Measurements from ENCODE around the gene MT1G. TPM values are rescaled to one million over a fixed set of nuclear protein-coding genes. Genes with fewer than 3 reads are reported as not detected.

MT1G gene
- total RNA-seq, 1 experiment from 2014 or later = 23.4 TPM

- H2AK5ac ChIP-seq (ENCODE audit: insufficient read length, low read length) = no peak overlapping the region
- H4K8ac ChIP-seq (replicated peaks; ENCODE audit: insufficient read length, low read depth, low read length) = no peak overlapping the region
- Mint-ChIP-seq H3K4me1 (peaks cover 9 to 34% of the 10 kb centered on the region in 2 experiments), H3K27me3 (ENCODE audit: low read depth) (peaks cover 97% of the 10 kb centered on the region), H3K27ac (no peak overlapping the region), H3K36me3 (ENCODE audit: insufficient read depth in 1 of 3, low read depth in 3 of 3) (no peaks in the 10 kb centered on the region), H3K4me3 (no peak overlapping the region), H3K9me3 (no peaks in the 10 kb centered on the region)
- H4K91ac ChIP-seq (ENCODE audit: insufficient read length, low read depth, low read length) = no peak overlapping the region
- no peaks in the 10 kb centered on the region for H4K20me1 ChIP-seq (ENCODE audit: control insufficient read depth, insufficient read depth, insufficient read length)
- H3K23ac ChIP-seq (ENCODE audit: insufficient read length, low read depth, low read length) = no peak overlapping the region
- no peak for DNase-seq
- H3K9me3 ChIP-seq (ENCODE audit: control insufficient read depth, low read depth, low read length) = no peaks in the 10 kb centered on the region
- H3T11ph ChIP-seq (ENCODE audit: low read length) = no peak overlapping the region
- no peak overlapping the region for H2BK5ac ChIP-seq (ENCODE audit: insufficient read length, low read length)
- no peak overlapping the region for H3K18ac ChIP-seq (ENCODE audit: insufficient read length, low read depth, low read length)
- peaks cover 6% of the 10 kb centered on the region; the same call in 1 of the 2 replicates for H3K4me1 ChIP-seq (ENCODE audit: insufficient read depth, low read length)
- H3K4me2 ChIP-seq (ENCODE audit: insufficient read depth, insufficient read length, low read length) = no peak overlapping the region
- no peak overlapping the region for H3K9ac ChIP-seq (ENCODE audit: extremely low read depth, insufficient read length, low read length)
- H3K79me1 ChIP-seq (ENCODE audit: insufficient read depth, low read depth, low read length, poor library complexity, severe bottlenecking) = no peaks in the 10 kb centered on the region
- H2BK20ac ChIP-seq (ENCODE audit: low read depth, low read length, poor library complexity, severe bottlenecking) = no peak overlapping the region
- no CpG with 5 or more reads among the region's 1 CpG for WGBS (ENCODE audit: extremely low coverage, insufficient read length, low lambda C conversion rate)
- no peaks in the 10 kb centered on the region for H3K79me2 ChIP-seq (ENCODE audit: insufficient read depth, low read length)
- H2BK120ac ChIP-seq (ENCODE audit: low read depth, low read length, poor library complexity, severe bottlenecking) = no peak overlapping the region
- H3K23me2 ChIP-seq (ENCODE audit: insufficient read length, low read depth, low read length, poor library complexity, severe bottlenecking) = peaks cover 8% of the 10 kb centered on the region
- H4K5ac ChIP-seq (ENCODE audit: insufficient read length, low read depth, low read length) = no peak overlapping the region
- no peak overlapping the region for H2BK15ac ChIP-seq (ENCODE audit: low read depth, low read length)
- peaks cover 72% of the 10 kb centered on the region for H3K27me3 ChIP-seq (ENCODE audit: insufficient read depth, low read length)
- no peak overlapping the region for H2BK12ac ChIP-seq (ENCODE audit: insufficient read length, low read depth, low read length)
- no peak overlapping the region for H3K4ac ChIP-seq (ENCODE audit: low read depth, low read length)
- TF ChIP-seq CTCF (conservative IDR thresholded peaks at IDR 0.05) = no peak
- H3K27ac ChIP-seq (ENCODE audit: insufficient read length, low read depth, low read length) = no peak overlapping the region
- no peak overlapping the region for H2AFZ ChIP-seq (ENCODE audit: low read length)
- H3K14ac ChIP-seq (ENCODE audit: insufficient read depth, low read length) = no peak overlapping the region
- H3K56ac ChIP-seq (ENCODE audit: insufficient read length, low read depth, low read length) = no peak overlapping the region
Measured at GRCh38 chr16:56664506-56664905, 3.4 kb downstream of the MT1G start.

All from H9 (cell line).